Measurements from ENCODE around the gene SEC14L6. TPM values are rescaled to one million over a fixed set of nuclear protein-coding genes. Genes with fewer than 3 reads are reported as not detected.

The SEC14L6 gene
- total RNA-seq, 1 donor from 2014 or later: 0.16 TPM

- Histone ChIP-seq H2AFZ (ENCODE audit: low read depth, low read length) (peak within 1 kb of the TSS; percentile 47), H3K9ac (ENCODE audit: low read length) (peak within 1 kb of the TSS; percentile 99), H3K4me1 (ENCODE audit: insufficient read depth, low read length) (peaks cover 11% of the 10 kb centered on the region), H3K4me3 (ENCODE audit: insufficient read depth, low read depth, low read length) (peak within 1 kb of the TSS; percentile 100), H3K27ac (ENCODE audit: low read depth, low read length) (peak within 1 kb of the TSS; percentile 98), H4K20me1 (ENCODE audit: insufficient read depth, low read length) (peaks cover 25% of the 10 kb centered on the region), H3K79me2 (ENCODE audit: insufficient read depth, low read length) (peaks cover 32% of the 10 kb centered on the region), H3K36me3 (ENCODE audit: insufficient read depth, low read length) (peaks cover 24% of the 10 kb centered on the region), H3K27me3 (ENCODE audit: insufficient read depth, low read length) (peaks cover 3% of the 10 kb centered on the region), H3K9me3 (ENCODE audit: insufficient read depth, low read depth, low read length) (no peaks in the 10 kb centered on the region), H3K4me2 (ENCODE audit: low read length) (peak within 1 kb of the TSS; percentile 95)
- no peaks in the 10 kb centered on the region for H3K9me3 Mint-ChIP-seq (ENCODE audit: unreplicated experiment)
- peaks cover 8% of the 10 kb centered on the region for H3K27me3 Mint-ChIP-seq (ENCODE audit: low read depth, unreplicated experiment)
- H3K4me1 Mint-ChIP-seq (ENCODE audit: low read depth, unreplicated experiment): peaks cover 12% of the 10 kb centered on the region
- FAIRE-seq: peak; percentile 74
- no peak within 1 kb of the TSS for H3K4me3 Mint-ChIP-seq (ENCODE audit: unreplicated experiment)
- peak; percentile 99 for DNase-seq (ENCODE audit: low read depth)
- no peaks in the 10 kb centered on the region for H3K36me3 Mint-ChIP-seq (ENCODE audit: low read depth, unreplicated experiment)
- H3K27ac Mint-ChIP-seq (ENCODE audit: unreplicated experiment): no peak within 1 kb of the TSS
- no peak for TF ChIP-seq CTCF (IDR thresholded peaks at IDR 0.05; ENCODE audit: insufficient read depth, low read depth, low read length)
- TF ChIP-seq EZH2 (IDR thresholded peaks at IDR 0.05; ENCODE audit: insufficient read depth, low read length): no peak
These were observed 45.2 kb upstream of the SEC14L6 start, which contains the start of gene PES1 for GRCh38 chr22:30591588-30592359. PES1 (minus strand) TSS chr22:30591910; CDS start chr22:30591833, 77 bp downstream.

GRCh38 chr22:30591191-30591587 lies 44.6 kb upstream of the SEC14L6 start:
- peak; percentile 76 for FAIRE-seq
- peaks cover 34% of the 10 kb centered on the region for H3K79me2 ChIP-seq (ENCODE audit: insufficient read depth, low read length)

More at GRCh38 chr22:30591191-30591587, 44.6 kb upstream of the SEC14L6 start:
- Mint-ChIP-seq H3K36me3 (ENCODE audit: low read depth, unreplicated experiment) (no peaks in the 10 kb centered on the region), H3K4me1 (ENCODE audit: low read depth, unreplicated experiment) (peaks cover 12% of the 10 kb centered on the region), H3K4me3 (ENCODE audit: unreplicated experiment) (no peak overlapping the region), H3K27me3 (ENCODE audit: low read depth, unreplicated experiment) (peaks cover 8% of the 10 kb centered on the region), H3K9me3 (ENCODE audit: unreplicated experiment) (no peaks in the 10 kb centered on the region), H3K27ac (ENCODE audit: unreplicated experiment) (no peak overlapping the region)
- Histone ChIP-seq H3K4me1 (ENCODE audit: insufficient read depth, low read length) (peaks cover 11% of the 10 kb centered on the region), H3K9ac (ENCODE audit: low read length) (peak overlapping the region; percentile 99), H3K9me3 (ENCODE audit: insufficient read depth, low read depth, low read length) (no peaks in the 10 kb centered on the region), H3K4me2 (ENCODE audit: low read length) (peak overlapping the region; percentile 95), H3K4me3 (ENCODE audit: insufficient read depth, low read depth, low read length) (peak overlapping the region; percentile 100), H4K20me1 (ENCODE audit: insufficient read depth, low read length) (peaks cover 25% of the 10 kb centered on the region), H3K27me3 (ENCODE audit: insufficient read depth, low read length) (peaks cover 3% of the 10 kb centered on the region), H3K27ac (ENCODE audit: low read depth, low read length) (peak overlapping the region; percentile 98), H2AFZ (ENCODE audit: low read depth, low read length) (peak overlapping the region; percentile 47), H3K36me3 (ENCODE audit: insufficient read depth, low read length) (peaks cover 30% of the 10 kb centered on the region)
- TF ChIP-seq EZH2 (IDR thresholded peaks at IDR 0.05; ENCODE audit: insufficient read depth, low read length): no peak
- no peak for TF ChIP-seq CTCF (IDR thresholded peaks at IDR 0.05; ENCODE audit: insufficient read depth, low read depth, low read length)
- peak; percentile 51 for DNase-seq (ENCODE audit: low read depth)
